ENCODE data around the gene EFCAB6. TPM values are rescaled to one million over a fixed set of nuclear protein-coding genes. Genes with fewer than 3 reads are reported as not detected.

Gene EFCAB6
- total and polyA plus RNA-seq, 4 donors = 0.14 to 2.1 (median 0.53) TPM

GRCh38 chr22:43488937-43489336 lies 323.2 kb downstream of the EFCAB6 start:
- H3K4me1 ChIP-seq (ENCODE audit: control insufficient read depth in 4 of 4, insufficient read depth in 4 of 4, low read length in 3 of 4) = no peaks in the 10 kb centered on the region
- H3K4me3 ChIP-seq (ENCODE audit: low read depth in 1 of 3, low read length in 3 of 3) = no peak overlapping the region
- no peak overlapping the region for H3K27ac ChIP-seq (ENCODE audit: low read depth in 1 of 2, low read length in 2 of 2)
- H3K27me3 ChIP-seq (ENCODE audit: control insufficient read depth in 4 of 4, insufficient read depth in 4 of 4, low read length in 3 of 4) = no peaks in the 10 kb centered on the region
- no peak for DNase-seq (ENCODE audit: low spot score)
- TF ChIP-seq HNF4G (IDR thresholded peaks at IDR 0.05) (no peak), YY1 (IDR thresholded peaks at IDR 0.05) (no peak), ATF3 (IDR thresholded peaks at IDR 0.05) (no peak), RXRA (IDR thresholded peaks at IDR 0.05) (no peak), NR2F2 (IDR thresholded peaks at IDR 0.05) (no peak), HNF4A (conservative IDR thresholded peaks at IDR 0.05) (no peak), JUND (IDR thresholded peaks at IDR 0.05) (no peak), EGR1 (IDR thresholded peaks at IDR 0.05; ENCODE audit: low read depth in 2 of 2) (no peak), REST (IDR thresholded peaks at IDR 0.05) (no peak), CTCF (IDR thresholded peaks at IDR 0.05; ENCODE audit: low read depth, low read length, missing input control) (no peak), FOXA2 (IDR thresholded peaks at IDR 0.05) (no peak), ZBTB33 (IDR thresholded peaks at IDR 0.05) (no peak), SP1 (IDR thresholded peaks at IDR 0.05) (no peak), GABPA (IDR thresholded peaks at IDR 0.05 in 1 of 2, conservative IDR thresholded peaks at IDR 0.05 in 1 of 2) (no peak), RAD21 (IDR thresholded peaks at IDR 0.05) (no peak), FOXA1 (IDR thresholded peaks at IDR 0.05) (no peak), TAF1 (conservative IDR thresholded peaks at IDR 0.05) (no peak), MAX (IDR thresholded peaks at IDR 0.05) (no peak)
- WGBS = 79% methylated on average over 10 of the region's 10 CpGs
- no peaks in the 10 kb centered on the region for H3K9me3 ChIP-seq (ENCODE audit: control insufficient read depth in 4 of 4, low read length in 3 of 4)
- no peaks in the 10 kb centered on the region for H3K36me3 ChIP-seq (ENCODE audit: control insufficient read depth in 4 of 4, insufficient read depth in 3 of 4, low read depth in 1 of 4, low read length in 3 of 4)
- no peak overlapping the region for H3K9ac ChIP-seq (ENCODE audit: low read depth in 1 of 2, low read length in 2 of 2)
